22Rv1 (cell line): ENCODE data around the gene DOCK11.

Source experiments
- CTCF ChIP-seq: fragments of 450-650 bp; IDR thresholded peaks from 2 replicates; pipeline ENCODE4 v1.5.1; 2017; ENCODE audit warnings: mild to moderate bottlenecking
- ZFX ChIP-seq: fragments of 450-650 bp; IDR thresholded peaks from 2 replicates; pipeline ENCODE4 v1.6.1; 2017; ENCODE audit warnings: antibody characterized with exemption, borderline replicate concordance

- TF ChIP-seq CTCF: no peak
- no peak for TF ChIP-seq ZFX
Measured at GRCh38 chrX:118682258-118683014, 186.8 kb downstream of the DOCK11 start.
